Measurements from ENCODE around the gene FUT8. TPM values are rescaled to one million over a fixed set of nuclear protein-coding genes. Genes with fewer than 3 reads are reported as not detected.

Gene FUT8
- total RNA-seq, 1 experiment from 2014 or later, result 42.3 TPM

GRCh38 chr14:65783101-65783500 is 370.6 kb downstream of the FUT8 start:
- CTCF ChIA-PET, result no interaction called here
- Histone ChIP-seq H3K27me3 (ENCODE audit: insufficient read depth, low read length) (no peaks in the 10 kb centered on the region; the same call in 1 of the 2 replicates), H3K79me2 (ENCODE audit: insufficient read depth, low read length) (no peaks in the 10 kb centered on the region), H3K9ac (ENCODE audit: low read length) (no peak overlapping the region), H3K27ac (ENCODE audit: low read depth, low read length) (no peak overlapping the region), H4K20me1 (ENCODE audit: insufficient read depth) (no peaks in the 10 kb centered on the region), H2AFZ (ENCODE audit: low read depth, low read length, poor library complexity, severe bottlenecking) (no peak overlapping the region), H3K4me2 (ENCODE audit: low read length) (no peak overlapping the region), H3K36me3 (ENCODE audit: control insufficient read depth in 1 of 2, insufficient read depth in 2 of 2, low read length in 2 of 2) (no peaks in the 10 kb centered on the region), H3K9me2 (ENCODE audit: insufficient read depth) (no peaks in the 10 kb centered on the region), H3K4me3 (replicated peaks in 1 of 2; ENCODE audit: low read depth in 1 of 2, low read length in 2 of 2) (no peak overlapping the region), H3K4me1 (ENCODE audit: control insufficient read depth in 1 of 2, insufficient read depth in 2 of 2, low read length in 2 of 2) (no peaks in the 10 kb centered on the region), H3K9me3 (ENCODE audit: control insufficient read depth in 1 of 2, insufficient read depth in 1 of 2, low read depth in 1 of 2, low read length in 2 of 2) (no peaks in the 10 kb centered on the region)
- RAD21 ChIA-PET (ENCODE audit: low non-redundant PET in 1 of 2, low total read pairs in 2 of 2, uncharacterized antibody in 2 of 2, unreplicated experiment in 2 of 2), result no interaction called here
- no TSS peak for BruUV-seq (replicated peaks)
- intact Hi-C loops (cut with micrococcal nuclease), result no loop called here
- POLR2A ChIA-PET, result no interaction called here
- DNase-seq (ENCODE audit: low read depth, low spot score) (no peak), ATAC-seq (no peak)
- TF ChIP-seq FOSL1 (IDR thresholded peaks at IDR 0.05; ENCODE audit: low read depth), result no peak

GRCh38 chr14:65783576-65783975 is 371.0 kb downstream of the FUT8 start:
- no peak for ATAC-seq
- no peaks in the 10 kb centered on the region for H3K9me2 ChIP-seq (ENCODE audit: insufficient read depth)
- H3K79me2 ChIP-seq (ENCODE audit: insufficient read depth, low read length), result no peaks in the 10 kb centered on the region
- no peaks in the 10 kb centered on the region; the same call in 1 of the 2 replicates for H3K27me3 ChIP-seq (ENCODE audit: insufficient read depth, low read length)
- H3K27ac ChIP-seq (ENCODE audit: low read depth, low read length), result no peak overlapping the region
- no peaks in the 10 kb centered on the region for H3K4me1 ChIP-seq (ENCODE audit: control insufficient read depth in 1 of 2, insufficient read depth in 2 of 2, low read length in 2 of 2)
- RAD21 ChIA-PET (ENCODE audit: low non-redundant PET in 1 of 2, low total read pairs in 2 of 2, uncharacterized antibody in 2 of 2, unreplicated experiment in 2 of 2), result no interaction called here
- no TSS peak for BruUV-seq (replicated peaks)
- no peak overlapping the region for H3K4me3 ChIP-seq (replicated peaks in 1 of 2; ENCODE audit: low read depth in 1 of 2, low read length in 2 of 2)
- no peak overlapping the region for H3K4me2 ChIP-seq (ENCODE audit: low read length)
- CTCF ChIA-PET, result no interaction called here
- H3K9ac ChIP-seq (ENCODE audit: low read length), result no peak overlapping the region
- no peaks in the 10 kb centered on the region for H4K20me1 ChIP-seq (ENCODE audit: insufficient read depth)
- DNase-seq (ENCODE audit: low read depth, low spot score), result no peak
- no peak overlapping the region for H2AFZ ChIP-seq (ENCODE audit: low read depth, low read length, poor library complexity, severe bottlenecking)
- TF ChIP-seq CEBPB (IDR thresholded peaks at IDR 0.05; ENCODE audit: low read depth), result no peak
- no peak for TF ChIP-seq EZH2phosphoT487 (IDR thresholded peaks at IDR 0.05; ENCODE audit: borderline replicate concordance)
- TF ChIP-seq SP1 (IDR thresholded peaks at IDR 0.05; ENCODE audit: low read depth), result no peak
- TF ChIP-seq YY1 (IDR thresholded peaks at IDR 0.05; ENCODE audit: extremely low read depth, insufficient replicate concordance, low read depth, low read length), result no peak
- no peak for TF ChIP-seq EGR1 (IDR thresholded peaks at IDR 0.05; ENCODE audit: low read depth)
- no peak for TF ChIP-seq JUND (IDR thresholded peaks at IDR 0.05)
- TF ChIP-seq ZNF274 (IDR thresholded peaks at IDR 0.05; ENCODE audit: low read depth, low read length), result no peak
- no peak for TF ChIP-seq SIN3A (IDR thresholded peaks at IDR 0.05; ENCODE audit: low read depth)
- no peak for TF ChIP-seq TCF7L2 (IDR thresholded peaks at IDR 0.05; ENCODE audit: borderline replicate concordance, extremely low read depth, insufficient read depth, insufficient read length)
- TF ChIP-seq ZBTB33 (IDR thresholded peaks at IDR 0.05; ENCODE audit: extremely low read depth, insufficient replicate concordance, low read length), result no peak
- TF ChIP-seq SRF (IDR thresholded peaks at IDR 0.05; ENCODE audit: low read depth), result no peak
- TF ChIP-seq MAX (IDR thresholded peaks at IDR 0.05), result no peak
- no peak for TF ChIP-seq CBX3 (IDR thresholded peaks at IDR 0.05; ENCODE audit: low read depth)
- TF ChIP-seq ZFX (IDR thresholded peaks at IDR 0.05), result no peak
- no peak for TF ChIP-seq ELF1 (IDR thresholded peaks at IDR 0.05; ENCODE audit: borderline replicate concordance, low read depth)
- TF ChIP-seq REST (IDR thresholded peaks at IDR 0.05; ENCODE audit: low read depth), result no peak
- POLR2A ChIA-PET, result no interaction called here
- no peaks in the 10 kb centered on the region for H3K36me3 ChIP-seq (ENCODE audit: control insufficient read depth in 1 of 2, insufficient read depth in 2 of 2, low read length in 2 of 2)
- intact Hi-C loops (cut with micrococcal nuclease), result no loop called here
- H3K9me3 ChIP-seq (ENCODE audit: control insufficient read depth in 1 of 2, insufficient read depth in 1 of 2, low read depth in 1 of 2, low read length in 2 of 2), result no peaks in the 10 kb centered on the region

Data from HCT116 (cell line).